KMS-11 (cell line): Measurements from ENCODE around the gene MIEN1.

Source experiments
- H2AFZ ChIP-seq: fragments of 200-600 bp; sonication (generic); 2 replicates; pipeline ENCODE4 v1.6.1; 2016; ENCODE audit warnings: antibody characterized with exemption, mixed run types, low read depth
- H3K27ac ChIP-seq: fragments of 200-600 bp; sonication (generic); 2 replicates; pipeline ENCODE4 v1.6.1; 2016; ENCODE audit warnings: mild to moderate bottlenecking, mixed run types
- H3K27me3 ChIP-seq: fragments of 200-600 bp; sonication (generic); 2 replicates; pipeline ENCODE4 v1.6.1; 2017; ENCODE audit warnings: mild to moderate bottlenecking, low read depth, mixed run types, moderate library complexity; ENCODE audit not compliant: insufficient read depth
- H3K36me3 ChIP-seq: fragments of 200-600 bp; sonication (generic); 2 replicates; pipeline ENCODE4 v1.6.1; 2017; ENCODE audit warnings: mild to moderate bottlenecking, mixed run types; ENCODE audit not compliant: insufficient read depth
- H3K4me1 ChIP-seq: fragments of 200-600 bp; sonication (generic); 2 replicates; pipeline ENCODE4 v1.6.1; 2016; ENCODE audit warnings: mild to moderate bottlenecking, low read depth, mixed run types; ENCODE audit not compliant: poor library complexity, severe bottlenecking
- H3K4me2 ChIP-seq: fragments of 200-600 bp; sonication (generic); 2 replicates; pipeline ENCODE4 v1.7.0; 2016; ENCODE audit warnings: mild to moderate bottlenecking, mixed run types
- H3K4me3 ChIP-seq: fragments of 200-600 bp; sonication (generic); IDR thresholded peaks from 2 replicates; pipeline ENCODE4 v1.6.1; 2017; ENCODE audit warnings: low read depth, low read length, mixed read lengths; ENCODE audit not compliant: insufficient read depth
- H3K79me2 ChIP-seq: fragments of 200-600 bp; sonication (generic); 2 replicates; pipeline ENCODE4 v1.6.1; 2016; ENCODE audit warnings: low read depth, mixed run types; ENCODE audit not compliant: insufficient read depth
- H3K9ac ChIP-seq: fragments of 200-600 bp; sonication (generic); 2 replicates; pipeline ENCODE4 v1.6.1; 2016; ENCODE audit warnings: mild to moderate bottlenecking, mixed run types
- H4K20me1 ChIP-seq: fragments of 200-600 bp; sonication (generic); 2 replicates; pipeline ENCODE4 v1.6.1; 2016; ENCODE audit warnings: mild to moderate bottlenecking, mixed run types; ENCODE audit not compliant: insufficient read depth
- TF ChIP-seq, protein P1 (sequence below): fragments of 200-600 bp; sonication (generic); conservative IDR thresholded peaks from 2 replicates; pipeline ENCODE4 v1.6.1; 2017; ENCODE audit warnings: low read depth, mild to moderate bottlenecking, antibody characterized with exemption, low read length, moderate library complexity, mixed read lengths

MIEN1 gene

DNA sequence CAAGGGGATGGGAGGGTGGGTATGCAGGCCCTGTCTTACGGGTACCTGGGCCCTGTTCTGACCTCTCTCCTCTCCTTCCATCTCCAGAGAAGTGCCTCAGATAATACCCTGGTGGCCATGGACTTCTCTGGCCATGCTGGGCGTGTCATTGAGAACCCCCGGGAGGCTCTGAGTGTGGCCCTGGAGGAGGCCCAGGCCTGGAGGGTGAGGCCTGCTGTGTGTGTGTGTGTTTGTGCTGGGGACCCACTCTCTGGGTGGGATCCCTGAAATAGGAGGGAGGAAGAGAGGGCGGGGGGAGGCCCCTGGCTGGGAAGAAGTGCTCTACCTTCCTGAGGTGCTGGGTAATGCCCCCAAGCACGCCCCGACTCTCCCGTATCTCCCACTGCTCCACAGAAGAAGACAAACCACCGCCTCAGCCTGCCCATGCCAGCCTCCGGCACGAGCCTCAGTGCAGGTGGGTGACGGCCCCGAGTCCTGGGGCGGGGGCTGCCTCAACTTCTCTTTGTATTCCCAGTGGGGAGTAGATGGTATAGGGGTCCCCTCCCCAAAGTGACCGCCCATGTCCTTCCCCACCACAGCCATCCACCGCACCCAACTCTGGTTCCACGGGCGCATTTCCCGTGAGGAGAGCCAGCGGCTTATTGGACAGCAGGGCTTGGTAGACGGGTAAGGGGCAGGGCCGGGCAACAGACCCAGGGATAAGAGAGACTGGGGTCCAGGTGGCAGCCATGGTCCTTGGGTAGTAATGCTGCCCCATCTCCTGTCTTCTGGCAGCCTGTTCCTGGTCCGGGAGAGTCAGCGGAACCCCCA lies 15.2 kb upstream of the MIEN1 start:
- Histone ChIP-seq H3K36me3 (no peaks in the 10 kb centered on the region), H3K79me2 (no peaks in the 10 kb centered on the region)
- TF ChIP-seq, protein P1, sequence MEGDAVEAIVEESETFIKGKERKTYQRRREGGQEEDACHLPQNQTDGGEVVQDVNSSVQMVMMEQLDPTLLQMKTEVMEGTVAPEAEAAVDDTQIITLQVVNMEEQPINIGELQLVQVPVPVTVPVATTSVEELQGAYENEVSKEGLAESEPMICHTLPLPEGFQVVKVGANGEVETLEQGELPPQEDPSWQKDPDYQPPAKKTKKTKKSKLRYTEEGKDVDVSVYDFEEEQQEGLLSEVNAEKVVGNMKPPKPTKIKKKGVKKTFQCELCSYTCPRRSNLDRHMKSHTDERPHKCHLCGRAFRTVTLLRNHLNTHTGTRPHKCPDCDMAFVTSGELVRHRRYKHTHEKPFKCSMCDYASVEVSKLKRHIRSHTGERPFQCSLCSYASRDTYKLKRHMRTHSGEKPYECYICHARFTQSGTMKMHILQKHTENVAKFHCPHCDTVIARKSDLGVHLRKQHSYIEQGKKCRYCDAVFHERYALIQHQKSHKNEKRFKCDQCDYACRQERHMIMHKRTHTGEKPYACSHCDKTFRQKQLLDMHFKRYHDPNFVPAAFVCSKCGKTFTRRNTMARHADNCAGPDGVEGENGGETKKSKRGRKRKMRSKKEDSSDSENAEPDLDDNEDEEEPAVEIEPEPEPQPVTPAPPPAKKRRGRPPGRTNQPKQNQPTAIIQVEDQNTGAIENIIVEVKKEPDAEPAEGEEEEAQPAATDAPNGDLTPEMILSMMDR, result no peak

DNA sequence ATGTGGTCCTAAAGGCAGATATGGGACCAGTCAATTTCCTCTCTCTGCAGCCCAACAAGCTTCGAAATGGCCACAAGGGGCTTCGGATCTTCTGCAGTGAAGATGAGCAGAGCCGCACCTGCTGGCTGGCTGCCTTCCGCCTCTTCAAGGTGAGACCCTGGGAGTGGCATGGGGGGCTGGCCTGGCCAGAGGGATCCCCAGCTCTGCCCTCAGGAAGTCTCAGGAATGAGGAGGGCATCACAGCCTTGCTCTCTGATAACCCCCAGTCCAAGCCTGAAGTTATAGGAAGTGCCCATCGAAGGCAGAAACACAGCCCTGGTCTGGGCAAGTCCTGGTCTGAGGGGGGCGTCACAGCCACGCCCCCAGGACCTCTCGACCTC lies 14.5 kb upstream of the MIEN1 start:
- Histone ChIP-seq H3K79me2 (no peaks in the 10 kb centered on the region), H3K4me3 (no peak overlapping the region), H4K20me1 (no peaks in the 10 kb centered on the region), H2AFZ (no peak overlapping the region), H3K36me3 (no peaks in the 10 kb centered on the region), H3K4me1 (no peaks in the 10 kb centered on the region), H3K9ac (no peak overlapping the region), H3K27ac (no peak overlapping the region), H3K4me2 (no peak overlapping the region), H3K27me3 (no peaks in the 10 kb centered on the region)
- TF ChIP-seq, protein P1, result no peak

More for the DNA sequence above, 15.2 kb upstream of the MIEN1 start:
- Histone ChIP-seq H3K27ac (no peak overlapping the region), H3K27me3 (no peaks in the 10 kb centered on the region), H4K20me1 (no peaks in the 10 kb centered on the region), H3K4me1 (no peaks in the 10 kb centered on the region), H3K9ac (no peak overlapping the region), H3K4me2 (no peak overlapping the region), H3K4me3 (no peak overlapping the region), H2AFZ (no peak overlapping the region)

DNA sequence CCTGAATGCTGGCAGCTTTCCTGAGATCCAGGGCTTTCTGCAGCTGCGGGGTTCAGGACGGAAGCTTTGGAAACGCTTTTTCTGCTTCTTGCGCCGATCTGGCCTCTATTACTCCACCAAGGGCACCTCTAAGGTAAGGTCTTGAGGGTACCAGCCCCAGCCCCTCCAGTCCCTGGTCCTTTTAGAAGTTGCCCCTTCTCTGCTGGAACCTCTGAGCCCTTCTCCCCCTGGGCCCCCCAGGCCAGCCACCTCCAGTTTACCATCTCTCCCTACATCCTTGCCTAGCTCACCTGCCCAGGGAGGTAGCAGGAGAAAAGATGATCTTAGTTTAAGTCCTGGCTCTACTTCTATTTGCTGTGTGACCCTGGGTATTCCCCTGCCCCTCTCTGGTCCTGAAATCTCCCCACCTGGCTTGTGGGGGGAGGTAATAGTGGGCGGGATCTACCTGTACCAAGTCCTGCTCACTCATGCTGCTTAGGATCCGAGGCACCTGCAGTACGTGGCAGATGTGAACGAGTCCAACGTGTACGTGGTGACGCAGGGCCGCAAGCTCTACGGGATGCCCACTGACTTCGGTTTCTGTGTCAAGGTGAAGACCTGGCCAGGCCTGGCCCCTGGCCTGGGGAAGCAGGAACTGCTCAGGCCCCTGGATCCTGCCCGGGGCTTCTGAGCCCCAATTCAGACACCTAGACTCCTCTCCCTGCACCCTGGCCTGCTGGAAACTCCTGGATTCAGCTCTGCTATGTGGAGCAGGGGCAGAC lies 13.9 kb upstream of the MIEN1 start:
- TF ChIP-seq, protein P1, result no peak
- no peak overlapping the region for H2AFZ ChIP-seq
- no peaks in the 10 kb centered on the region for H3K79me2 ChIP-seq
- H3K27me3 ChIP-seq, result no peaks in the 10 kb centered on the region
- no peaks in the 10 kb centered on the region for H4K20me1 ChIP-seq
- no peaks in the 10 kb centered on the region for H3K36me3 ChIP-seq
- no peak overlapping the region for H3K4me2 ChIP-seq
- no peak overlapping the region for H3K9ac ChIP-seq
- H3K4me3 ChIP-seq, result no peak overlapping the region
- no peak overlapping the region for H3K27ac ChIP-seq
- H3K4me1 ChIP-seq, result peaks cover 3% of the 10 kb centered on the region

DNA sequence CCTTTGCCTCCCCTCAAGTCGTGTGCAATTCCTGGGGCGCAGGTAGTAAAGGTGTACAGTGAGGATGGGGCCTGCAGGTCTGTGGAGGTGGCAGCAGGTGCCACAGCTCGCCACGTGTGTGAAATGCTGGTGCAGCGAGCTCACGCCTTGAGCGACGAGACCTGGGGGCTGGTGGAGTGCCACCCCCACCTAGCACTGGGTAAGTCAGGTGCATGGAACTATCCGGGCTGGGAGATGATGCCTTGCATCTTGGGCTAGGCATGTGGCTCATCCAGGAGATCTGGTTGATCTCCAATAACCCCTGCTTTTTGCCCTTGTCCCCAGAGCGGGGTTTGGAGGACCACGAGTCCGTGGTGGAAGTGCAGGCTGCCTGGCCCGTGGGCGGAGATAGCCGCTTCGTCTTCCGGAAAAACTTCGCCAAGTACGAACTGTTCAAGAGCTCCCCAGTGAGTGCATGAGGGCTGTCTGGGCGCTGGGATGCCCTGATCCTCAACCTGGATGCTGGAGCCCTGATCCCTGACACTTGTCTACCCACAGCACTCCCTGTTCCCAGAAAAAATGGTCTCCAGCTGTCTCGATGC lies 12.6 kb upstream of the MIEN1 start:
- Histone ChIP-seq H3K9ac (no peak overlapping the region), H2AFZ (no peak overlapping the region), H3K36me3 (no peaks in the 10 kb centered on the region), H3K4me3 (no peak overlapping the region), H3K4me2 (no peak overlapping the region), H3K27me3 (no peaks in the 10 kb centered on the region), H3K4me1 (peaks cover 13% of the 10 kb centered on the region), H3K79me2 (no peaks in the 10 kb centered on the region), H4K20me1 (no peaks in the 10 kb centered on the region), H3K27ac (no peak overlapping the region)
- TF ChIP-seq, protein P1, result no peak
